ENCODE data around the gene PCDHB13. TPM values are rescaled to one million over a fixed set of nuclear protein-coding genes. Genes with fewer than 3 reads are reported as not detected.
"Not testable (repeated sequence)": the region's sequence is repeated elsewhere in the genome, so short reads cannot be mapped to it uniquely, and the experiment has no call there.

Gene PCDHB13
- total and polyA plus RNA-seq, 8 donors: 1.8 to 6.9 (median 5.8) TPM

DNA sequence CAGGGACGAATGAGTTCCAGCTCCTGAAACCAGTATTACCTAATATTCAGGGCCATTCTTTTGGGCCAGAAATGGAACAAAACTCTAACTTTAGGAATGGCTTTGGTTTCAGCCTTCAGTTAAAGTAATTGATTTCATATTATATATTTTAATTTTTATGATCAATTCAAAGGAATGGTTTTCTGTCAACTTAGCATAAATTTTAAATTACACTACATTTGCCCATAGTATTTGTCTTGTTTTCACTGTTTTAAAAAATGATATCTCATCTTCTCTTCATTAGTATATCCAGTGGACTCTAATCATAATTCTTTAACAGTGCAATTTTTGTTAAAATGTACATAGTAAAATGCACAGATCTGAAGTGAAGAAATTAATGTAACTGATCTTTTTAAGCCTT lies 33.4 kb upstream of the PCDHB13 start:
- TF ChIP-seq, protein P1, sequence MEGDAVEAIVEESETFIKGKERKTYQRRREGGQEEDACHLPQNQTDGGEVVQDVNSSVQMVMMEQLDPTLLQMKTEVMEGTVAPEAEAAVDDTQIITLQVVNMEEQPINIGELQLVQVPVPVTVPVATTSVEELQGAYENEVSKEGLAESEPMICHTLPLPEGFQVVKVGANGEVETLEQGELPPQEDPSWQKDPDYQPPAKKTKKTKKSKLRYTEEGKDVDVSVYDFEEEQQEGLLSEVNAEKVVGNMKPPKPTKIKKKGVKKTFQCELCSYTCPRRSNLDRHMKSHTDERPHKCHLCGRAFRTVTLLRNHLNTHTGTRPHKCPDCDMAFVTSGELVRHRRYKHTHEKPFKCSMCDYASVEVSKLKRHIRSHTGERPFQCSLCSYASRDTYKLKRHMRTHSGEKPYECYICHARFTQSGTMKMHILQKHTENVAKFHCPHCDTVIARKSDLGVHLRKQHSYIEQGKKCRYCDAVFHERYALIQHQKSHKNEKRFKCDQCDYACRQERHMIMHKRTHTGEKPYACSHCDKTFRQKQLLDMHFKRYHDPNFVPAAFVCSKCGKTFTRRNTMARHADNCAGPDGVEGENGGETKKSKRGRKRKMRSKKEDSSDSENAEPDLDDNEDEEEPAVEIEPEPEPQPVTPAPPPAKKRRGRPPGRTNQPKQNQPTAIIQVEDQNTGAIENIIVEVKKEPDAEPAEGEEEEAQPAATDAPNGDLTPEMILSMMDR (IDR thresholded peaks at IDR 0.05): no peak
- no peaks in the 10 kb centered on the region for H3K4me1 ChIP-seq
- no peaks in the 10 kb centered on the region for H3K36me3 ChIP-seq
- DNase-seq: no peak
- peaks cover 0 to 69% of the 10 kb centered on the region in 2 donors for H3K27me3 ChIP-seq
- intact Hi-C loops (cut with DNase I): no loop called here
- no peak for ATAC-seq
- no peak overlapping the region for H3K4me3 ChIP-seq
- peaks cover 0 to 59% of the 10 kb centered on the region in 2 donors for H3K9me3 ChIP-seq
- H3K27ac ChIP-seq: no peak overlapping the region

DNA sequence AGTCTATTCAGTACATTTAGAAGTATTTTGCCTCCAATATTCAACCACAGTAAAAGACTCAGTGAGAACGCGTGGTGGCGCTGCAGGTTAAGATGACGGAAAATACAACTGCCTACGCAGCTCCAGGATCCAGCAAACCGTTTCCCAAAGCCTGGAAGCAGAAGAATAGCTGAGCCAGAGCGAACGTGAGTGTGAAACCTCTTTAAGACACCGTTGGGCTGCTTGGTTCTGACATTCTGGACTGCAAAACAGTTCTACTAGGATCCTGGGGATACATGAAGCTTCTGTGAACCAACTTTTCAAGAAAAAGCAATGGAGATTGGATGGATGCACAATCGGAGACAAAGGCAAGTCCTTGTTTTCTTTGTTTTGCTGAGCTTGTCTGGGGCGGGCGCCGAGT lies 31.5 kb upstream of the PCDHB13 start, which contains the start of gene PCDHB16:
PCDHB16 (plus strand) TSS at position 140 of the 400 bp plus-strand sequence; CDS start at position 313, 173 bp downstream.
- H3K9me3 ChIP-seq: peaks cover 0 to 53% of the 10 kb centered on the region in 2 donors
- intact Hi-C loops (cut with DNase I): no loop called here
- DNase-seq: peak in 2 of 4 donors; percentile 36 to 58
- H3K27ac ChIP-seq: no peak within 1 kb of the TSS
- ATAC-seq: no peak
- TF ChIP-seq, protein P1 (IDR thresholded peaks at IDR 0.05): no peak
- H3K4me1 ChIP-seq: no peaks in the 10 kb centered on the region
- peaks cover 0 to 50% of the 10 kb centered on the region in 2 donors for H3K27me3 ChIP-seq
- H3K36me3 ChIP-seq: no peaks in the 10 kb centered on the region
- no peak within 1 kb of the TSS for H3K4me3 ChIP-seq

DNA sequence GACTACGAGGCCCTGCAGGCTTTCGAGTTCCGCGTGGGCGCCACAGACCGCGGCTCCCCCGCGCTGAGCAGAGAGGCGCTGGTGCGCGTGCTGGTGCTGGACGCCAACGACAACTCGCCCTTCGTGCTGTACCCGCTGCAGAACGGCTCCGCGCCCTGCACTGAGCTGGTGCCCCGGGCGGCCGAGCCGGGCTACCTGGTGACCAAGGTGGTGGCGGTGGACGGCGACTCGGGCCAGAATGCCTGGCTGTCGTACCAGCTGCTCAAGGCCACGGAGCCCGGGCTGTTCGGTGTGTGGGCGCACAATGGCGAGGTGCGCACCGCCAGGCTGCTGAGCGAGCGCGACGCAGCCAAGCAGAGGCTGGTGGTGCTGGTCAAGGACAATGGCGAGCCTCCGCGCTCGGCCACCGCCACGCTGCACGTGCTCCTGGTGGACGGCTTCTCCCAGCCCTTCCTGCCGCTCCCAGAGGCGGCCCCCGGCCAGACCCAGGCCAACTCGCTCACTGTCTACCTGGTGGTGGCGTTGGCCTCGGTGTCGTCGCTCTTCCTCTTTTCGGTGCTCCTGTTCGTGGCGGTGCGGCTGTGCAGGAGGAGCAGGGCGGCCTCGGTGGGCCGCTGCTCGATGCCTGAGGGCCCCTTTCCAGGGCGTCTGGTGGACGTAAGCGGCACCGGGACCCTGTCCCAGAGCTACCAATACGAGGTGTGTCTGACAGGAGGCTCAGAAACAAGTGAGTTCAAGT lies 29.4 kb upstream of the PCDHB13 start:
- DNase-seq; ATAC-seq; H3K4me3 ChIP-seq; H3K36me3 ChIP-seq; H3K4me1 ChIP-seq; H3K27ac ChIP-seq; intact Hi-C loops (cut with DNase I): not testable (repeated sequence)
- Histone ChIP-seq H3K9me3 (peaks cover 0 to 44% of the 10 kb centered on the region in 2 donors), H3K27me3 (peaks cover 0 to 46% of the 10 kb centered on the region in 2 donors)

DNA sequence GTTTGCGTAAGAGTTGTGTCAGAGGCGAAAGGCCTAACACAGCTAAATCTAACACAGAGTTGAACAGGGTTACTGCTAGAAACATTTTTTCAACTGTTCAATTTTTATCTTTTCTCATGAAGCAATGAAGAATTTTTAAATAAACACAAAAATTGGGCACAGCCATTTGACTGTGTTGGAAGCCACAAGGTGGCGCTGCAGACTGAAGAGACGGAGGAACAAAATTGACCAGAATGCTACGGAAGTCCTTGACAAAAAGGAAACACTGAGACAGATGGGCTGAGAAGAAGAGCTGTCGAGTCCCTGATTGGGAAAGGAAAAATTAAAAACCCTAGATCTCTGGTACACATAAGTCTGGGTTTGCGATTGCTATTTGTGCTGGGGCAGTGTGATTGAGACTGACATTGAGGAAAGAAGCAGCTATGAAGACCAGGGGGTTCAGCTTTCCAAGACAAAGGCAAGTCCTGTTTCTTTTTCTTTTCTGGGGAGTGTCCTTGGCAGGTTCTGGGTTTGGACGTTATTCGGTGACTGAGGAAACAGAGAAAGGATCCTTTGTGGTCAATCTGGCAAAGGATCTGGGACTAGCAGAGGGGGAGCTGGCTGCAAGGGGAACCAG lies 26.7 kb upstream of the PCDHB13 start, which contains the start of gene PCDHB9:
PCDHB9 (plus strand) TSS at position 265 of the 616 bp plus-strand sequence; CDS start at position 423, 158 bp downstream.
- H3K4me3 ChIP-seq: no peak within 1 kb of the TSS
- DNase-seq: peak in 1 of 4 donors; percentile 24

DNA sequence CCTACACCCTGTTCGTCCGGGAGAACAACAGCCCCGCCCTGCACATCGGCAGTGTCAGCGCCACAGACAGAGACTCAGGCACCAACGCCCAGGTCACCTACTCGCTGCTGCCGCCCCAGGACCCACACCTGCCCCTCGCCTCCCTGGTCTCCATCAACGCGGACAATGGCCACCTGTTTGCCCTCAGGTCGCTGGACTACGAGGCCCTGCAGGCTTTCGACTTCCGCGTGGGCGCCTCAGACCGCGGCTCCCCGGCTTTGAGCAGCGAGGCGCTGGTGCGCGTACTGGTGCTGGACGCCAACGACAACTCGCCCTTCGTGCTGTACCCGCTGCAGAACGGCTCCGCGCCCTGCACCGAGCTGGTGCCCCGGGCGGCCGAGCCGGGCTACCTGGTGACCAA lies 25.0 kb upstream of the PCDHB13 start:
- H3K36me3 ChIP-seq; DNase-seq; intact Hi-C loops (cut with DNase I); H3K27ac ChIP-seq; ATAC-seq; H3K4me1 ChIP-seq; H3K4me3 ChIP-seq: not testable (repeated sequence)
- peaks cover 0 to 59% of the 10 kb centered on the region in 2 donors for H3K9me3 ChIP-seq
- peaks cover 3 to 43% of the 10 kb centered on the region in 2 donors for H3K27me3 ChIP-seq

More for the DNA sequence above, 26.7 kb upstream of the PCDHB13 start, which contains the start of gene PCDHB9:
- TF ChIP-seq, protein P1 (IDR thresholded peaks at IDR 0.05): no peak
- H3K9me3 ChIP-seq: peaks cover 0 to 63% of the 10 kb centered on the region in 2 donors
- peaks cover 3 to 47% of the 10 kb centered on the region in 2 donors for H3K27me3 ChIP-seq
- H3K27ac ChIP-seq: no peak within 1 kb of the TSS
- no peak for ATAC-seq
- intact Hi-C loops (cut with DNase I): no loop called here
- H3K36me3 ChIP-seq: no peaks in the 10 kb centered on the region
- H3K4me1 ChIP-seq: no peaks in the 10 kb centered on the region

DNA sequence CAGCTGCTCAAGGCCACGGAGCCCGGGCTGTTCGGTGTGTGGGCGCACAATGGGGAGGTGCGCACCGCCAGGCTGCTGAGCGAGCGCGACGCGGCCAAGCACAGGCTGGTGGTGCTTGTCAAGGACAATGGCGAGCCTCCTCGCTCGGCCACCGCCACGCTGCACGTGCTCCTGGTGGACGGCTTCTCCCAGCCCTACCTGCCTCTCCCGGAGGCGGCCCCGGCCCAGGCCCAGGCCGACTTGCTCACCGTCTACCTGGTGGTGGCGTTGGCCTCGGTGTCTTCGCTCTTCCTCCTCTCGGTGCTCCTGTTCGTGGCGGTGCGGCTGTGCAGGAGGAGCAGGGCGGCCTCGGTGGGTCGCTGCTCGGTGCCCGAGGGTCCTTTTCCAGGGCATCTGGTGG lies 24.6 kb upstream of the PCDHB13 start:
- H3K36me3 ChIP-seq; H3K4me3 ChIP-seq; H3K4me1 ChIP-seq; intact Hi-C loops (cut with DNase I); ATAC-seq; H3K27ac ChIP-seq: not testable (repeated sequence)
- Histone ChIP-seq H3K27me3 (peaks cover 3 to 43% of the 10 kb centered on the region in 2 donors), H3K9me3 (peaks cover 0 to 58% of the 10 kb centered on the region in 2 donors)
- DNase-seq: peak in 1 of 4 donors; percentile 54

Measured in left lung (tissue), 10 donors.